GM18498 (cell line): Measurements from ENCODE around the gene ZNF582.
"Not testable (repeated sequence)": the region's sequence is repeated elsewhere in the genome, so short reads cannot be mapped to it uniquely, and the experiment has no call there.

Experiments
- ATAC-seq: cut with Tn5 transposase; IDR thresholded peaks from one replicate; pipeline ENCODE4 v1.9.1; 2021; ENCODE audit warnings: mild to moderate bottlenecking, moderate library complexity; ENCODE audit not compliant: unreplicated experiment

ZNF582 gene

GRCh38 chr19:56355517-56355916 lies 37.8 kb downstream of the ZNF582 start:
- ATAC-seq, result no peak

DNA sequence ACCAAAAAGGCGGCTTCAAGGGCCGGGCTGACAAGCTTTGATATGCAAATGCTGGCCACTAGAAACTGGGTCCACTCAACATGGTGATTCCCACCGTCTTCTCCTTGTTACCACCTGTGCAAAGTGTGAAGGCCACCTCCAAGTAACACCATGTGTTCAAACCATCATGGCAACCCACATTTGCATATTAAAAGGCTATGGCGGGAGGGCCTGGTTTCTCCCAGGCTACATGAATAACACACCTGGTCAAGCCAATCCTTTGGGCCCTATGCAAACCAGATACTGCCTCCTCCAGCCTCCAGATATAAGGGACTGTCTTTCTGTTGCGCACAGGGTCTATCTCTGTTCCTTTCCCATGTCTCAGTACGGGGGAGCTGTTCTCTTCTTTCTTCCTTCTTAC lies 42.1 kb downstream of the ZNF582 start:
- no peak for ATAC-seq

GRCh38 chr19:56350416-56351045 lies 42.8 kb downstream of the ZNF582 start:
- no peak for ATAC-seq

- no peak for ATAC-seq
Measured at GRCh38 chr19:56348289-56348877, 45.0 kb downstream of the ZNF582 start.

GRCh38 chr19:56347163-56347778 lies 46.1 kb downstream of the ZNF582 start:
- no peak for ATAC-seq

- no peak for ATAC-seq
Measured at GRCh38 chr19:56341948-56342347, 51.4 kb downstream of the ZNF582 start.

- not testable (repeated sequence) for ATAC-seq
Measured at GRCh38 chr19:56339031-56339430, 54.3 kb downstream of the ZNF582 start.

DNA sequence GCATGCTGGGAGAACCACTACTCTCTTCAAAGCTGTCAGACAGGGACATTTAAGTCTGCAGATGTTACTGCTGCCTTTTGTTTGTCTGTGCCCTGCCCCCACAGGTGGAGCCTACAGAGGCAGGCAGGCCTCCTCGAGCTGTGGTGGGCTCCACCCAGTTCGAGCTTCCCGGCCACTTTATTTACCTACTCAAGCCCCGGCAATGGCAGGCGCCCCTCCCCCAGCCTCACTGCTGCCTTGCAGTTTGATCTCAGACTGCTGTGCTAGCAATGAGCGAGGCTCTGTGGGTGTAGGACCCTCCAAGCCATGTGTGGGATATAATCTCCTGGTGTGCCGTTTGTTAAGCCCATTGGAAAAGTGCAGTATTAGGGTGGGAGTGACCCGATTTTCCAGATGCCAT lies 56.3 kb downstream of the ZNF582 start:
- not testable (repeated sequence) for ATAC-seq

- ATAC-seq, result not testable (repeated sequence)
Measured at GRCh38 chr19:56335371-56335770, 58.0 kb downstream of the ZNF582 start.

GRCh38 chr19:56333506-56333905 lies 59.8 kb downstream of the ZNF582 start:
- ATAC-seq, result no peak
